GM18511 (cell line): Measurements from ENCODE around the gene LZTR1.
"Not testable (repeated sequence)": the region's sequence is repeated elsewhere in the genome, so short reads cannot be mapped to it uniquely, and the experiment has no call there.

Experiments
- ATAC-seq: cut with Tn5 transposase; IDR thresholded peaks from one replicate; pipeline ENCODE4 v1.9.1; 2021; ENCODE audit warnings: mild to moderate bottlenecking, moderate library complexity; ENCODE audit not compliant: unreplicated experiment

The LZTR1 gene

DNA sequence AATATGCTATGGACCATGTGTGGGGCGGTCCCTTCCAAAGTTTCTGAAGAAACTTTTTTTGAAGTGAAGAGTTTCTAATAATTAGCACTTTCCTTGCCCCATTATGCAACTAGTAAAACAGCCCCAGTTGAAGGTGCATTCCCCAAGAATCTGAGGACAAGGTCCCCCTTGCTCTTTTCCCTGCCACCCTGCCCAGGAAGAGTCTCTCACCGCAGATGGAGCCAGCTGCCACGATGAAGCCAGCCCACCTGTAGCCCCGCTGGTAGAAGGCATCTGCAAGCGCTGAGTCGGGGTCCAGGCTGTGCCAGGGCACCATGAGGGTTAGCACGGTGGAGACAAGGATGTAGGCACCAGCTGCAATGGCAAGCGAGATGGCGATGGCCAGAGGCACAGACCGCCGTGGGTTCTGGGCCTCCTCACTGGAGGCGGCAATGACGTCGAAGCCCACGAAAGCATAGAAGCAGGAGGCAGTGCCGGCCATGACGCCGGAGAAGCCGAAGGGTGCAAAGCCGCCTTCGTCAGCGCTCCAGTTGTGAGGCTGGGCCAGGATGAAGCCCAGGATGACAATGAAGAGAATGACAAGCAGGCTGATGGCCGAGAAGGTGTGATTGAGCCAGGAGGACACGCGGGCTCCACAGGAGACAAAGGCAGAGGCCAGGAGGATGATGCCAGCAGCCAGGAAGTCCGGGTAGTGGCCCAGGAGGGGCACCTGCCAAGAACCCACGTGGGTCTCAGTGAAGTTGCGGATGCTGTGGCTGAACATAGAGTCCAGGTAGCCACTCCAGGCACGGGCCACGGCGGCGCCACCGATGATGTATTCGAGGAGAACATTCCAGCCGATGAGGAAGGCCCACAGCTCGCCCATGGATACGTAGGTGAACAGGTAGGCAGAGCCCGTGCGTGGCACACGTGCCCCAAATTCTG is 48.8 kb downstream of the LZTR1 start:
- no peak for ATAC-seq

- ATAC-seq = no peak
Measured at GRCh38 chr22:21031545-21032036, 49.5 kb downstream of the LZTR1 start.

GRCh38 chr22:21032037-21032867 is 50.2 kb downstream of the LZTR1 start, which contains the start of gene SLC7A4:
SLC7A4 (minus strand) TSS chr22:21032561; CDS start chr22:21031812, 749 bp downstream.
- no peak for ATAC-seq

- no peak for ATAC-seq
Measured at GRCh38 chr22:21032868-21033688, 51.0 kb downstream of the LZTR1 start.

DNA sequence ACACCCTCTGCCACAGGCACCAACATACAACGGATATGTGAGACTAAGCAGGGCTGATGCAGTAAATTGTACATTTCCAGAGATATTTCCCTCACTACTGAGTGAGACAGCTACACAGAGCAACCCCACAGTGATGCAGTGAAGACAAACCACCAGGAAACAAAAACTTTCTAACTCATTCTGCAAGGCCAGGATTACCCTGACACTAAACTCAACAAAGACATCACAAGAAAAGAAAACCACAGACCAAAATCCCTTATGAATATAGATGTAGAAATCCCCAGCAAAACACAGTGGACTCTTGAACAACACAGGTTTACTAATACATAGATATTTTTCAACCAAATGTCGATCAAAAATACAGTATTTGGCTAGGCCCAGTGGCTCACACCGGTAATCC is 51.8 kb downstream of the LZTR1 start:
- ATAC-seq = no peak

- no peak for ATAC-seq
Measured at GRCh38 chr22:21034989-21035388, 52.9 kb downstream of the LZTR1 start.

GRCh38 chr22:21038405-21038804 is 56.3 kb downstream of the LZTR1 start:
- no peak for ATAC-seq

GRCh38 chr22:21039158-21039557 is 57.1 kb downstream of the LZTR1 start:
- not testable (repeated sequence) for ATAC-seq

GRCh38 chr22:21041937-21042336 is 59.8 kb downstream of the LZTR1 start:
- no peak for ATAC-seq

GRCh38 chr22:21042978-21043859 is 61.1 kb downstream of the LZTR1 start:
- no peak for ATAC-seq

DNA sequence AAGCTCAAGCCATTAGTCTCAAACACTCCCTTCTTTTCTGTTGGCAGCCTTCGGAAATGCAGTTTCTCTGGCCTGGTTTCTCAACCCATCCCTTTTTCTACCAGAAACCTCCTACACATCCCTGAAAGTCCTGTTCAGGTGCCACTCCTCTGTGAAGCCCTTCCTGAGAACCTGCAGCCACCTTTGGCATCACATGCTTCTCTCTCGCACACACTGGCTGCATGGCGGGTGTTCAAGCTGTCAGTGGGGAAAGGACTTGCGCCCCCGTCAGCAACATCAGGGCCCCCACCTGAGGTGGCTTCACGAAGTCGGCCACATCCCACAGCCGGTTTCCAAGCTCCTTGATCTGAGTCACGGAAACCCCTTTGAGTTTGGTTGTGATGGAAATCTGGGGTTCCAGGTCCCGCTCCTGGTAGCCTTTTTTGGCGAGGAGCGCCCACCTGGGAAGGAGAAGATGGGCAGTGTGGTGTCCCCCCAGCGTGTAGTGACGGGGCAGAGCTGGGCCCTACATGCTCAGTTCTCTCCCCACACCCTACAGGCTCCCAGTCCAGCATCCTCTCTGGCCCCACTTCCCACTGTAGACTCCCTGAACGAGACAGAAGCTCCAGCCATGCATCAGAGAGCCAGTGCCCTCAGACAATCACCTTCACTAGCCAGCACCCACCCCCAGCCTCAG is 61.9 kb downstream of the LZTR1 start:
- no peak for ATAC-seq

DNA sequence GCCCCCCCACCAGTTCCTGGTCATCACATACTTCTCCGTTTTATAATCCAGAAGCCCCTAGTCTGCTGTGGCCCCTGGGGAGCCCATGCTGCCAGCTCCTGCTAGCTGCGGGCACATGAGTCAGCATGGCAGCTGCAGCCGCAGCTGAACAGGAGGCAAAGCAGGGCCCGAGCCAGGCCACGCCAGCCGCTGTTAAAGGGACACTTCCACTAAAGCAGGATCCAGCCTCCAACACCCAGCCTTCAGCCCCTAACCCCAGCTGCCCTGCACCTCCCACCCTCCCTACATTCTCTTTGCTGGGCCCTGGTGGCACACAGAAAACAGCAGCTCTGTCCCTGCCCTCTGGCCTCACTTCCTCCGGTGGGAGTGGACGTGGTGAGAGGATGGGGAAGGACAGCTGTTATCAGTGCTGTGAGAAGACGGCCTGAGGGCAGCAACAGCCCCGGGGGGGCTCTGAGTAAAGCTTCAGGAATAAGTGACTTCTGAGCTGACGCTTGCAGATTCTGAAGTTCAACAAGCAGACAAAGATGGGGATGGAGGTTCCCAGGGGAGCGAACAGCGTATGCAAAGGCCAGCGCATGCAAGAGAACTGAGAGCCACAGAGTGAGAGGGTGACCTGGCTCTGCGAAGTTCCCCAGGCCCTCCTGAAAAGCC is 63.0 kb downstream of the LZTR1 start:
- ATAC-seq = no peak

- ATAC-seq = peak; percentile 84
Measured at GRCh38 chr22:21045585-21046294, 63.6 kb downstream of the LZTR1 start, which contains the start of gene LRRC74B. LRRC74B (plus strand) TSS chr22:21045946; CDS start chr22:21045987, 41 bp downstream.

GRCh38 chr22:21047035-21047661 is 65.1 kb downstream of the LZTR1 start:
- no peak for ATAC-seq

DNA sequence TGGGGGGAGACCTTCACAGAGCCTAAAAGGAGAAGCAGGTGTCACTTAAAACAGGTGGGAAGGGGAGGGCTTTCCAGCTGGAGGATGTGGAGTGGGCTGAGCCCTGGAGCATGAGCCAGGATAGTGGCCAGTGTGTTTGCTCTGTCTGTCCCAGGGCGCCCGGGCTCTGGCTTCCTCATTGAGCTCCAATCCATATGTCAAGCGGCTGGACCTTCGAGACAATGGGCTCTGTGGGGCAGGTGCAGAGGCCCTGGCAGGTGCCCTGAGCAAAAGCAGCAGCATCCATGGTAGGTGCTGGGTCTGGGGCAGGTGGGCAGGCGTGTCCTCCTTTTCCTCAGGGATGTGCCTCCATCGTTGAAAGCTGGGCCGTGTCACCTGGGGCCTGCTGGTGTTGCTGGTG is 65.6 kb downstream of the LZTR1 start:
- no peak for ATAC-seq

DNA sequence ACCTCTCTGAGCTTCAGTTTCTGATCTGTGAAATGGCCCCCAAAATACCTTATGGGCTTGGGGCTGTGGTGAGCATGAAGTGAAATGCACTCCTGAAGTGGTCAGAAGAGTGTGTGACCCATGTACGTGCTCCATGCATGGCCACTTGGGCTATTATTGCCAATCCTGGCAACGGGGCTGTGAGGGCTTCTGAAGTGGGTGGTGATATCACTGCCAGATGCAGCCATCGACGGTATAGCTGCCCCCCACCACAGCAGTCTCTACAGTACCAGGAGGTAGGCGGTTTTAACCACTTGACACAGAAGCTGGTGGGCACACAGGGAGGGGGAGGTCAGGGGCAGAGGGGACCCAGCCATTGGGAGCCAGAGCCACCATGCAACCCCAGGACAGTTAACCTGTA is 66.4 kb downstream of the LZTR1 start:
- ATAC-seq = not testable (repeated sequence)
